Chondrocyte (in vitro differentiated cells): ENCODE measurements around the gene COL5A1. TPM values are rescaled to one million over a fixed set of nuclear protein-coding genes. Genes with fewer than 3 reads are reported as not detected.

ENCODE experiments used
- DNase-seq: peaks from one replicate; pipeline ENCODE4 v3.0.0; 2021; ENCODE audit warnings: mixed read lengths, low spot score
- H3K27ac Mint-ChIP-seq: one replicate; pipeline ENCODE4 v1.8.0; 2021; ENCODE audit warnings: mild to moderate bottlenecking, moderate library complexity, mixed read lengths; ENCODE audit not compliant: unreplicated experiment
- H3K27me3 Mint-ChIP-seq: 2 replicates; pipeline ENCODE4 v1.8.0; 2021; ENCODE audit warnings: low read depth, mixed read lengths
- H3K36me3 Mint-ChIP-seq: 2 replicates; pipeline ENCODE4 v1.8.0; 2021; ENCODE audit warnings: low read depth, mixed read lengths
- H3K4me1 Mint-ChIP-seq: 2 replicates; pipeline ENCODE4 v1.8.0; 2021; ENCODE audit warnings: low read depth, mild to moderate bottlenecking, mixed read lengths
- H3K4me3 Mint-ChIP-seq: one replicate; pipeline ENCODE4 v1.8.0; 2021; ENCODE audit warnings: mild to moderate bottlenecking, moderate library complexity, mixed read lengths; ENCODE audit not compliant: unreplicated experiment
- H3K9me3 Mint-ChIP-seq: 2 replicates; pipeline ENCODE4 v1.8.0; 2021; ENCODE audit warnings: low read depth, mixed read lengths
- CTCF ChIP-seq: fragments of 200-600 bp; sonication (generic); IDR thresholded peaks from 2 replicates; pipeline ENCODE4 v1.5.0; 2021; ENCODE audit warnings: antibody characterized with exemption, mild to moderate bottlenecking, moderate library complexity
- total RNA-seq: library from RNA; stranded (reverse); gene quantifications from 3 replicates; pipeline ENCODE4 v1.2.1, GENCODE V29; 2021

Gene COL5A1
- total RNA-seq, 1 donor from 2014 or later = 2,235 TPM

GRCh38 chr9:134678666-134679443, 37.3 kb downstream of the COL5A1 start:
- Mint-ChIP-seq H3K4me1 (peaks cover 50% of the 10 kb centered on the region), H3K27me3 (no peaks in the 10 kb centered on the region), H3K36me3 (peaks cover 12% of the 10 kb centered on the region), H3K27ac (peak overlapping the region; percentile 74), H3K9me3 (peaks cover 4% of the 10 kb centered on the region), H3K4me3 (peak overlapping the region; percentile 6)
- no peak for TF ChIP-seq CTCF
- DNase-seq = peak; percentile 61

GRCh38 chr9:134679616-134680392, 38.2 kb downstream of the COL5A1 start:
- peak overlapping the region; percentile 88 for H3K27ac Mint-ChIP-seq
- peaks cover 43% of the 10 kb centered on the region for H3K4me1 Mint-ChIP-seq
- no peak for TF ChIP-seq CTCF
- peaks cover 4% of the 10 kb centered on the region for H3K9me3 Mint-ChIP-seq
- H3K4me3 Mint-ChIP-seq = no peak overlapping the region
- peaks cover 9% of the 10 kb centered on the region for H3K36me3 Mint-ChIP-seq
- no peaks in the 10 kb centered on the region for H3K27me3 Mint-ChIP-seq
- DNase-seq = peak; percentile 71

- TF ChIP-seq CTCF = no peak
- peak overlapping the region; percentile 19 for H3K4me3 Mint-ChIP-seq
- H3K36me3 Mint-ChIP-seq = peaks cover 6% of the 10 kb centered on the region
- H3K27ac Mint-ChIP-seq = peak overlapping the region; percentile 75
- peak; percentile 84 for DNase-seq
- peaks cover 36% of the 10 kb centered on the region for H3K4me1 Mint-ChIP-seq
- no peaks in the 10 kb centered on the region for H3K27me3 Mint-ChIP-seq
- peaks cover 2% of the 10 kb centered on the region for H3K9me3 Mint-ChIP-seq
Measured at GRCh38 chr9:134680393-134681060, 38.9 kb downstream of the COL5A1 start.

GRCh38 chr9:134681061-134681661, 39.6 kb downstream of the COL5A1 start:
- DNase-seq = peak; percentile 60
- H3K36me3 Mint-ChIP-seq = peaks cover 5% of the 10 kb centered on the region
- H3K27ac Mint-ChIP-seq = peak overlapping the region; percentile 88
- H3K4me3 Mint-ChIP-seq = peak overlapping the region; percentile 40
- H3K27me3 Mint-ChIP-seq = no peaks in the 10 kb centered on the region
- no peak for TF ChIP-seq CTCF
- H3K4me1 Mint-ChIP-seq = peaks cover 30% of the 10 kb centered on the region
- H3K9me3 Mint-ChIP-seq = no peaks in the 10 kb centered on the region

GRCh38 chr9:134682026-134682425, 40.4 kb downstream of the COL5A1 start:
- H3K27ac Mint-ChIP-seq = peak overlapping the region; percentile 88
- H3K4me3 Mint-ChIP-seq = no peak overlapping the region
- peak; percentile 87 for DNase-seq
- H3K36me3 Mint-ChIP-seq = peaks cover 7% of the 10 kb centered on the region
- peaks cover 21% of the 10 kb centered on the region for H3K4me1 Mint-ChIP-seq
- H3K27me3 Mint-ChIP-seq = no peaks in the 10 kb centered on the region
- TF ChIP-seq CTCF = no peak
- no peaks in the 10 kb centered on the region for H3K9me3 Mint-ChIP-seq
